Measurements from ENCODE around the gene MOXD1. TPM values are rescaled to one million over a fixed set of nuclear protein-coding genes. Genes with fewer than 3 reads are reported as not detected.
A peak's percentile ranks its signal among the peaks of the same experiment; 100 is the strongest.
"Not testable (repeated sequence)": the region's sequence is repeated elsewhere in the genome, so short reads cannot be mapped to it uniquely, and the experiment has no call there.

The MOXD1 gene
- total RNA-seq, 1 donor from 2014 or later = 4.8 TPM

GRCh38 chr6:132270726-132271402 is 130.4 kb downstream of the MOXD1 start:
- no peaks in the 10 kb centered on the region for H3K9me3 Mint-ChIP-seq
- Histone ChIP-seq H3K36me3 (no peaks in the 10 kb centered on the region), H3K27ac (no peak overlapping the region), H3F3A (ENCODE audit: low read depth) (no peaks in the 10 kb centered on the region), H3K79me2 (ENCODE audit: low read depth) (no peaks in the 10 kb centered on the region), H2AFZ (replicated peaks) (no peak overlapping the region), H3K27me3 (no peaks in the 10 kb centered on the region), H3K9ac (no peak overlapping the region), H3K9me3 (ENCODE audit: low read depth) (no peaks in the 10 kb centered on the region), H4K20me1 (ENCODE audit: low read depth) (no peaks in the 10 kb centered on the region), H3K4me2 (no peak overlapping the region), H3K4me3 (no peak overlapping the region), H3K4me1 (no peaks in the 10 kb centered on the region)
- no peak overlapping the region for H3K4me3 Mint-ChIP-seq
- no peak for DNase-seq (ENCODE audit: low spot score)
- H3K27ac Mint-ChIP-seq = no peak overlapping the region
- no peaks in the 10 kb centered on the region for H3K36me3 Mint-ChIP-seq
- peaks cover 3% of the 10 kb centered on the region for H3K27me3 Mint-ChIP-seq (ENCODE audit: insufficient read depth, low read depth)
- H3K4me1 Mint-ChIP-seq = peaks cover 15% of the 10 kb centered on the region
- no peak for TF ChIP-seq EZH2 (IDR thresholded peaks at IDR 0.05)
- no peak for TF ChIP-seq EZH2phosphoT487 (IDR thresholded peaks at IDR 0.05)
- TF ChIP-seq, protein P1, sequence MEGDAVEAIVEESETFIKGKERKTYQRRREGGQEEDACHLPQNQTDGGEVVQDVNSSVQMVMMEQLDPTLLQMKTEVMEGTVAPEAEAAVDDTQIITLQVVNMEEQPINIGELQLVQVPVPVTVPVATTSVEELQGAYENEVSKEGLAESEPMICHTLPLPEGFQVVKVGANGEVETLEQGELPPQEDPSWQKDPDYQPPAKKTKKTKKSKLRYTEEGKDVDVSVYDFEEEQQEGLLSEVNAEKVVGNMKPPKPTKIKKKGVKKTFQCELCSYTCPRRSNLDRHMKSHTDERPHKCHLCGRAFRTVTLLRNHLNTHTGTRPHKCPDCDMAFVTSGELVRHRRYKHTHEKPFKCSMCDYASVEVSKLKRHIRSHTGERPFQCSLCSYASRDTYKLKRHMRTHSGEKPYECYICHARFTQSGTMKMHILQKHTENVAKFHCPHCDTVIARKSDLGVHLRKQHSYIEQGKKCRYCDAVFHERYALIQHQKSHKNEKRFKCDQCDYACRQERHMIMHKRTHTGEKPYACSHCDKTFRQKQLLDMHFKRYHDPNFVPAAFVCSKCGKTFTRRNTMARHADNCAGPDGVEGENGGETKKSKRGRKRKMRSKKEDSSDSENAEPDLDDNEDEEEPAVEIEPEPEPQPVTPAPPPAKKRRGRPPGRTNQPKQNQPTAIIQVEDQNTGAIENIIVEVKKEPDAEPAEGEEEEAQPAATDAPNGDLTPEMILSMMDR (IDR thresholded peaks at IDR 0.05) = no peak

- not testable (repeated sequence) for H3K27ac ChIP-seq; H3K4me3 Mint-ChIP-seq; H3K27ac Mint-ChIP-seq; H3K4me3 ChIP-seq; H3K4me1 ChIP-seq; H3K9ac ChIP-seq; H3K4me2 ChIP-seq; H3K27me3 Mint-ChIP-seq (ENCODE audit: insufficient read depth, low read depth); H4K20me1 ChIP-seq (ENCODE audit: low read depth); DNase-seq (ENCODE audit: low spot score); H3K36me3 ChIP-seq; H3K27me3 ChIP-seq; H2AFZ ChIP-seq (replicated peaks); H3F3A ChIP-seq (ENCODE audit: low read depth); H3K79me2 ChIP-seq (ENCODE audit: low read depth); H3K9me3 Mint-ChIP-seq; H3K36me3 Mint-ChIP-seq; H3K9me3 ChIP-seq (ENCODE audit: low read depth)
- H3K4me1 Mint-ChIP-seq = peaks cover 15% of the 10 kb centered on the region
Observed at GRCh38 chr6:132268666-132269065, 132.6 kb downstream of the MOXD1 start.

- Histone ChIP-seq H4K20me1 (ENCODE audit: low read depth) (no peaks in the 10 kb centered on the region), H3K4me3 (no peak overlapping the region), H3F3A (ENCODE audit: low read depth) (no peaks in the 10 kb centered on the region), H3K27me3 (no peaks in the 10 kb centered on the region), H3K79me2 (ENCODE audit: low read depth) (no peaks in the 10 kb centered on the region), H3K4me2 (no peak overlapping the region), H3K27ac (no peak overlapping the region), H3K9me3 (ENCODE audit: low read depth) (no peaks in the 10 kb centered on the region), H3K4me1 (no peaks in the 10 kb centered on the region), H2AFZ (replicated peaks) (peak overlapping the region; percentile 17), H3K36me3 (no peaks in the 10 kb centered on the region), H3K9ac (no peak overlapping the region)
- H3K27ac Mint-ChIP-seq = no peak overlapping the region
- no peaks in the 10 kb centered on the region for H3K9me3 Mint-ChIP-seq
- peaks cover 3% of the 10 kb centered on the region for H3K27me3 Mint-ChIP-seq (ENCODE audit: insufficient read depth, low read depth)
- H3K4me1 Mint-ChIP-seq = peaks cover 15% of the 10 kb centered on the region
- TF ChIP-seq EZH2phosphoT487 (IDR thresholded peaks at IDR 0.05) (no peak), EZH2 (IDR thresholded peaks at IDR 0.05) (no peak)
- TF ChIP-seq, protein P1 (IDR thresholded peaks at IDR 0.05) = no peak
- no peak overlapping the region for H3K4me3 Mint-ChIP-seq
- no peaks in the 10 kb centered on the region for H3K36me3 Mint-ChIP-seq
- no peak for DNase-seq (ENCODE audit: low spot score)
Observed at GRCh38 chr6:132268209-132268608, 133.1 kb downstream of the MOXD1 start.

- Histone ChIP-seq H3K27ac (no peak overlapping the region), H2AFZ (replicated peaks) (no peak overlapping the region), H3K27me3 (no peaks in the 10 kb centered on the region), H3K36me3 (no peaks in the 10 kb centered on the region), H4K20me1 (ENCODE audit: low read depth) (no peaks in the 10 kb centered on the region), H3K4me2 (no peak overlapping the region), H3K9me3 (ENCODE audit: low read depth) (no peaks in the 10 kb centered on the region), H3K9ac (no peak overlapping the region), H3F3A (ENCODE audit: low read depth) (no peaks in the 10 kb centered on the region), H3K79me2 (ENCODE audit: low read depth) (no peaks in the 10 kb centered on the region), H3K4me3 (no peak overlapping the region), H3K4me1 (no peaks in the 10 kb centered on the region)
- H3K27me3 Mint-ChIP-seq (ENCODE audit: insufficient read depth, low read depth) = peaks cover 3% of the 10 kb centered on the region
- no peak for DNase-seq (ENCODE audit: low spot score)
- H3K9me3 Mint-ChIP-seq = no peaks in the 10 kb centered on the region
- no peaks in the 10 kb centered on the region for H3K36me3 Mint-ChIP-seq
- TF ChIP-seq, protein P1 (IDR thresholded peaks at IDR 0.05) = no peak
- TF ChIP-seq EZH2 (IDR thresholded peaks at IDR 0.05) (no peak), EZH2phosphoT487 (IDR thresholded peaks at IDR 0.05) (no peak)
- H3K4me3 Mint-ChIP-seq = no peak overlapping the region
- no peak overlapping the region for H3K27ac Mint-ChIP-seq
- peaks cover under 1% of the 10 kb centered on the region for H3K4me1 Mint-ChIP-seq
Observed at GRCh38 chr6:132265451-132266097, 135.7 kb downstream of the MOXD1 start.
